Psoas muscle (tissue), 8 donors: ENCODE data around the gene KCNK4. TPM values are rescaled to one million over a fixed set of nuclear protein-coding genes. Genes with fewer than 3 reads are reported as not detected.
"Not testable (repeated sequence)": the region's sequence is repeated elsewhere in the genome, so short reads cannot be mapped to it uniquely, and the experiment has no call there.

ENCODE experiments used
- ATAC-seq, 4 donors: fragments of 200-7000 bp; cut with Tn5 transposase; one replicate each; pipeline ENCODE4 v1.9.1; 2020; ENCODE audit warnings: moderate library complexity in 3 of 4, mild to moderate bottlenecking in 2 of 4
- DNase-seq, 2 donors: peaks; one replicate each; pipeline ENCODE4 v3.0.0-alpha.2; 2020
- H3K27ac ChIP-seq: fragments of 200-600 bp; one replicate; pipeline ENCODE4 v1.8.0; 2022
- H3K27me3 ChIP-seq, 3 donors: fragments of 200-600 bp in 1 of 3; one replicate each; pipeline versions ENCODE4 v1.6.1 to v1.8.0; 2013 to 2022; ENCODE audit warnings: low read length in 2 of 3, mild to moderate bottlenecking in 2 of 3, moderate library complexity in 1 of 3; ENCODE audit not compliant: insufficient read depth in 3 of 3
- H3K36me3 ChIP-seq, 2 donors: fragments of 200-600 bp in 1 of 2; one replicate each; pipeline versions ENCODE4 v1.6.1 to v1.8.0; 2013 to 2022; ENCODE audit warnings: low read depth in 1 of 2, mild to moderate bottlenecking in 1 of 2, moderate library complexity in 1 of 2; ENCODE audit not compliant: insufficient read depth in 1 of 2
- H3K4me1 ChIP-seq: fragments of 200-600 bp; one replicate; pipeline ENCODE4 v1.8.0; 2022
- H3K4me3 ChIP-seq: fragments of 200-600 bp; one replicate; pipeline ENCODE4 v1.8.0; 2022; ENCODE audit warnings: mild to moderate bottlenecking
- H3K9me3 ChIP-seq: fragments of 200-600 bp; one replicate; pipeline ENCODE4 v1.8.0; 2022
- WGBS, 3 donors: extraction: QIAGEN DNeasy Blood & Tissue Kit; methylation state at CpG; one replicate each; pipeline versions ENCODE4 v1.1.6 to v1.1.7; 2013; 5-methylcytosine and 5-hydroxymethylcytosine counted together
- intact Hi-C, 2 donors: fragments of 100-400 bp; cut with DNase I; formaldehyde crosslinking; loops; one replicate each; pipeline versions ENCODE4 v1.11.0 to v1.14.2; 2022
- polyA plus RNA-seq, 3 donors: library from polyadenylated mRNA; stranded (reverse); fragments of 200-250 nt; gene quantifications; one replicate each; pipeline ENCODE4 v1.2.3, GENCODE V29; 2013
- total RNA-seq, 4 donors: library from RNA; stranded (reverse); fragmentation: NEBNext Ultra II Directional in 2 of 4; extraction: Animal tissue kit (Norgen Biotek cat#: 25700) in 2 of 4; gene quantifications; one replicate each; pipeline versions ENCODE4 v1.2.1 to v1.2.4, GENCODE V29; 2021 to 2023
- TF ChIP-seq, protein P1 (sequence below): fragments of 200-600 bp; IDR thresholded peaks from one replicate; pipeline ENCODE4 v1.8.0; 2022; ENCODE audit warnings: antibody characterized with exemption
- donor health status: healthy with polysubstance abuse.
- donor health status: DM: no; HTN: no; CAD: no; lungs with moderate emphysema.
- donor health status: Bipolar disorder and iron deficiency.
- donor health status: healthy.
- donor health status: DM: yes; HTN: yes; CAD: no.
- donor health status: DM: no; HTN: no; CAD: no.
- donor health status: DM: no; HTN: no; CAD: no.
- donor health status: DM: yes; HTN: yes; CAD: no.

KCNK4 gene
- total and polyA plus RNA-seq, 7 donors: not detected

DNA sequence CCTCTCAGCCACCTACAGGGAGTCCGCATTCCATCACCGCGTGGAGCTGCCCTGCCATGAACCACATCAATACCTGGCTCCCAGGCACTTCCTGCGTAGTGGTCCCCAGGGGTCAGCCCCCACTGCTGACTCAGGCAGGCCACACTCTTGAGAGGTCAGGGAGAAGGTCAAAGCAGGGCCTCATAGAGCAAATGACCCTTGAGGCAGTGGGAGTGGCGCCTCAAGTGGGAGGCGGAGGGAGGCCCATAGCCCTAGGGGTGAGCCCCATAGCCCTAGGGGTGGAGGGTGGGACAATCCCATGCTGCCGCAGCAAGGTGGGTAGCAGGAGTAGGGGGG lies 31.8 kb downstream of the KCNK4 start:
- no peaks in the 10 kb centered on the region for H3K9me3 ChIP-seq
- TF ChIP-seq, protein P1, sequence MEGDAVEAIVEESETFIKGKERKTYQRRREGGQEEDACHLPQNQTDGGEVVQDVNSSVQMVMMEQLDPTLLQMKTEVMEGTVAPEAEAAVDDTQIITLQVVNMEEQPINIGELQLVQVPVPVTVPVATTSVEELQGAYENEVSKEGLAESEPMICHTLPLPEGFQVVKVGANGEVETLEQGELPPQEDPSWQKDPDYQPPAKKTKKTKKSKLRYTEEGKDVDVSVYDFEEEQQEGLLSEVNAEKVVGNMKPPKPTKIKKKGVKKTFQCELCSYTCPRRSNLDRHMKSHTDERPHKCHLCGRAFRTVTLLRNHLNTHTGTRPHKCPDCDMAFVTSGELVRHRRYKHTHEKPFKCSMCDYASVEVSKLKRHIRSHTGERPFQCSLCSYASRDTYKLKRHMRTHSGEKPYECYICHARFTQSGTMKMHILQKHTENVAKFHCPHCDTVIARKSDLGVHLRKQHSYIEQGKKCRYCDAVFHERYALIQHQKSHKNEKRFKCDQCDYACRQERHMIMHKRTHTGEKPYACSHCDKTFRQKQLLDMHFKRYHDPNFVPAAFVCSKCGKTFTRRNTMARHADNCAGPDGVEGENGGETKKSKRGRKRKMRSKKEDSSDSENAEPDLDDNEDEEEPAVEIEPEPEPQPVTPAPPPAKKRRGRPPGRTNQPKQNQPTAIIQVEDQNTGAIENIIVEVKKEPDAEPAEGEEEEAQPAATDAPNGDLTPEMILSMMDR: no peak
- H3K4me1 ChIP-seq: no peaks in the 10 kb centered on the region
- no peak for ATAC-seq
- 81 to 87% (median 81%) methylated on average over 7 of the region's 7 CpGs for WGBS, 3 donors
- H3K4me3 ChIP-seq: no peak overlapping the region
- intact Hi-C loops: loop anchor here in 1 of 2 donors (5.0 kb wide), 1 partner anchor 34 kb away; the partner anchor contains the start of gene RPS6KA4
- H3K36me3 ChIP-seq: peaks cover 4 to 19% of the 10 kb centered on the region in 2 donors
- no peak overlapping the region for H3K27ac ChIP-seq
- no peaks in the 10 kb centered on the region for H3K27me3 ChIP-seq
- DNase-seq: no peak

DNA sequence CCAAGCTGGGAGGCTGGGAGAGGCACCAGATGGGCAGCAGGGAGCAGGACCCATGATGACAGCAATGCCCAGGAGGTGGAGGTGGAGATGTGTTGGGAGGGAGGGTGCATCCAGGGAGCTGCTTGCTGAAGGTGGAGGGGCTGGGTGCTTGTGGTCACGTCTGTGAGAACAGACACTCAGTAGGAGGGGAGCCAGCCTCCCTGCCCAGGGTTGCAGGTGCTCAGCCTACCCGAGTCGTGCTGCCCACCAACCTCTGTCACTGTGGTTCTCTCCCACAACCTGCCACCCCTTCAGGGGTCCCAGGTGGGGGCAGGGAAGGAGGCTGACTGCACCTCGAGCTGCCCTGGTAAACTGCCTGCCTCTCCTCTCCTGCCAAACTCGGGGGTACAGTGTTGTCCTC lies 32.3 kb downstream of the KCNK4 start:
- WGBS, 3 donors: 70 to 74% (median 74%) methylated on average over 3 to 5 of the region's 5 CpGs
- intact Hi-C loops: loop anchor here in 1 of 2 donors (5.0 kb wide), 1 partner anchor 34 kb away; the partner anchor contains the start of gene RPS6KA4

DNA sequence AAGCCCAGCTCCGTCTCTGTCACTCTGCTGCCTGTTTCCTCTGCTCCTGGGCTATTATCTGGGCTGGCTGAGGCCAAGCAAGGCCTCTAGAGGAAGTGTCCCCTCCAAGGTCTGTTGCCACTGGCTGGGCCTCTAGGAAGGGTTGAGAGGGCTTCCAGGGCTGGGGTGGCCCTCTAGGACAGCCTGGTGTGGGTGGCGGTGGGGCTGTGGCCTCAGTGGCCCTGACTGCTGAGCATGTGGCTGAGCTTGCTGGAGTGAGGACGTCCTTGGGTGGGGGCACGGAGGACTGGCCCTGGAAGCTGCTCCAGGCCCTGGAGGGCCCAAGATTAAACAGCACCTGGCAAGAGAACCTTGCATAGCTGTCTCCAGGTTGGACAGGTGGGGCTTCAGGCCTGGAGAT lies 32.9 kb downstream of the KCNK4 start:
- not testable (repeated sequence) for H3K27ac ChIP-seq, DNase-seq, H3K4me1 ChIP-seq, ATAC-seq, H3K27me3 ChIP-seq, H3K4me3 ChIP-seq, H3K9me3 ChIP-seq
- peaks cover 4 to 19% of the 10 kb centered on the region in 2 donors for H3K36me3 ChIP-seq
- intact Hi-C loops: loop anchor here in 1 of 2 donors (5.0 kb wide), 1 partner anchor 33 kb away; the partner anchor contains the start of gene RPS6KA4
- 73 to 84% (median 78%) methylated on average over 4 of the region's 4 CpGs for WGBS, 3 donors

More for the DNA sequence above, 32.3 kb downstream of the KCNK4 start:
- no peak for DNase-seq
- no peak for ATAC-seq
- Histone ChIP-seq H3K36me3 (peaks cover 4 to 19% of the 10 kb centered on the region in 2 donors), H3K27me3 (no peaks in the 10 kb centered on the region), H3K9me3 (no peaks in the 10 kb centered on the region), H3K4me1 (no peaks in the 10 kb centered on the region), H3K4me3 (no peak overlapping the region), H3K27ac (no peak overlapping the region)
- TF ChIP-seq, protein P1: no peak

DNA sequence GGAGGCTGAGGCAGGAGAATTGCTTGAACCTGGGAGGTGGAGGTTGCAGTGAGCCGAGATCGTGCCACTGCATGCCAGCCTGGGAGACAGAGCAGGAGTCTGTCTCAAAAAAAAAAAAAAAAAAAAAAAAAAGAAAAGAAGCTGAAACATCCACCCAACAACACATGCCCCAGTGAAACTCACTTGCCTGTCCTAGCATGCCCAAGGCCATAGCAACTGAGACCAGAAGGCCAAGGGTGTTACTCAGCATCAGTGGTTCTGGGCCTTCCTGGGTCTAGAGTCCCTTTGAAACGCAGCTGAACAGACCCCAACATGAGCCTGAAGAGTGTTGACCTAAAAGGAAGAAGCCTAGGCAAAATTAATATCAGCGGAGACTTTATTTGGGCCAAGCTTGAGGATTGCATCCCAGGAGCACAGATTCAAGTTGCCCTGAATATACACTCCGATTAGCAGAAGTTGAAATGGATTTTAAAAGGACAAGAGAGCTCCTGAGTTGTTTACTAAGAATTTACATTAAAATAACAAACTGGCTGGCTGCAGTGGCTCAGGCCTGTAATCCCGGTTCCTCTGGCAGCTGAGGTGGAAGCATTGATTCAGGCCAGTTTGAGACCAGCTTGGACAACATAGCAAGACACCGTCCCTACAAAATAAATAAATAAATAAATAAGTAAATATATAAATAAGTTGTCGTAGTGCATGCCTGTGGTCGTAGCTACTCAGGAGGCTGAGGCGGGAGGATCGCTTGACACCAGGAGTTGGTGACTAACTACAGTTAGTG lies 33.8 kb downstream of the KCNK4 start:
- 86 to 88% (median 87%) methylated on average over 11 of the region's 11 CpGs for WGBS, 3 donors
- Histone ChIP-seq H3K4me1 (peaks cover 10% of the 10 kb centered on the region), H3K4me3 (no peak overlapping the region), H3K27ac (no peak overlapping the region), H3K36me3 (peaks cover 4 to 19% of the 10 kb centered on the region in 2 donors), H3K9me3 (no peaks in the 10 kb centered on the region), H3K27me3 (no peaks in the 10 kb centered on the region)
- DNase-seq: no peak
- no peak for ATAC-seq
- intact Hi-C loops: loop anchor here in 1 of 2 donors (5.0 kb wide), 1 partner anchor 32 kb away; the partner anchor contains the start of gene RPS6KA4
- TF ChIP-seq, protein P1: no peak

DNA sequence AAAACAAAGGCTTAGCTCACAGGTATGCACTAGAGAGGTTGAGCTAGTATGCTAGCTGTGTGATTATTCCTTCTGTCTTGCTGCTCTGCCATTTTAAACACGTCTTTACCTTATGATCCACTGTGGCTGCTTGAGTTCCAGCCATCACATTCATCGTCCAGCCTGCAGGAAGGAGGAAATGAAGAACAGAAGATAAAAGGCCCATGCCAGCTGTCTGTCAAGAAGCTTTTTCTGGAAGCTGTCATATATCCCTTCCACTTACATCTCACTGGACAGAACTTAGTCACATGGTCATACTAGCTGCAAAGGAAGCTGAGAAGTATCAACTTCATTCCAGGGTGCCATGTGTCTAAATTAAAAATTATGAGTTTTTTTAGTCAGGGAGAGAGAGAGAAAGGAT lies 36.3 kb downstream of the KCNK4 start:
- H3K36me3 ChIP-seq: peaks cover 0 to 7% of the 10 kb centered on the region in 2 donors
- no peak for ATAC-seq
- intact Hi-C loops: no loop called here
- no peak for DNase-seq
- TF ChIP-seq, protein P1: no peak
- peaks cover 10% of the 10 kb centered on the region for H3K4me1 ChIP-seq
- H3K4me3 ChIP-seq: no peak overlapping the region
- no peaks in the 10 kb centered on the region for H3K9me3 ChIP-seq
- no peaks in the 10 kb centered on the region for H3K27me3 ChIP-seq
- WGBS, 3 donors: 84 to 92% (median 88%) methylated on average over 2 of the region's 2 CpGs
- H3K27ac ChIP-seq: no peak overlapping the region
